K562 (cell line): Measurements from ENCODE around the gene SYT13.

Source experiments
- CEBPB ChIP-seq: fragments of 450-650 bp; IDR thresholded peaks from 2 replicates; pipeline ENCODE4 v1.6.1; 2016; ENCODE audit warnings: missing genetic modification characterization, missing compliant biosample characterization
- CHD4 ChIP-seq: fragments of 200-600 bp; sonication (generic); IDR thresholded peaks from 3 replicates; pipeline ENCODE4 v1.6.1; 2012; ENCODE audit warnings: low read depth, mild to moderate bottlenecking, mixed read lengths, low read length, inconsistent platforms; ENCODE audit not compliant: insufficient read depth, insufficient replicate concordance, poor library complexity, severe bottlenecking
- DMBX1 ChIP-seq: fragments of 250-450 bp; sonication (Bioruptor Pico); IDR thresholded peaks from 2 replicates; pipeline ENCODE4 v1.8.0; 2022; ENCODE audit warnings: inconsistent platforms, mild to moderate bottlenecking, moderate library complexity, borderline replicate concordance
- FOXM1 ChIP-seq, 2 experiments: fragments of 450-650 bp in 1 of 2; sonication (generic) in 1 of 2; formaldehyde crosslinking in 1 of 2; IDR thresholded peaks; 2 replicates each; pipeline versions ENCODE4 v1.6.1 to v1.9.0; 2017 to 2022; ENCODE audit warnings: low read depth in 2 of 2, mild to moderate bottlenecking in 2 of 2, missing genetic modification reagents in 1 of 2, moderate library complexity in 1 of 2
- MGA ChIP-seq: fragments of 450-650 bp; IDR thresholded peaks from 2 replicates; pipeline ENCODE4 v1.6.1; 2016; ENCODE audit warnings: mild to moderate bottlenecking, moderate library complexity
- NR2C2 ChIP-seq, 2 experiments: fragments of 200-800 bp in 1 of 2; sonication (Bioruptor generic) in 1 of 2; sonication (generic) in 1 of 2; formaldehyde crosslinking in 1 of 2; IDR thresholded peaks; 2 replicates each; pipeline versions ENCODE4 v1.6.1 to v1.8.0; 2016 to 2022; ENCODE audit warnings: mild to moderate bottlenecking in 1 of 2, missing compliant biosample characterization in 1 of 2, missing genetic modification characterization in 1 of 2, missing genetic modification reagents in 1 of 2
- ZNF174 ChIP-seq: fragments of 250-450 bp; sonication (Bioruptor Pico); IDR thresholded peaks from 2 replicates; pipeline ENCODE4 v1.4.0; 2020; ENCODE audit warnings: mild to moderate bottlenecking

DNA sequence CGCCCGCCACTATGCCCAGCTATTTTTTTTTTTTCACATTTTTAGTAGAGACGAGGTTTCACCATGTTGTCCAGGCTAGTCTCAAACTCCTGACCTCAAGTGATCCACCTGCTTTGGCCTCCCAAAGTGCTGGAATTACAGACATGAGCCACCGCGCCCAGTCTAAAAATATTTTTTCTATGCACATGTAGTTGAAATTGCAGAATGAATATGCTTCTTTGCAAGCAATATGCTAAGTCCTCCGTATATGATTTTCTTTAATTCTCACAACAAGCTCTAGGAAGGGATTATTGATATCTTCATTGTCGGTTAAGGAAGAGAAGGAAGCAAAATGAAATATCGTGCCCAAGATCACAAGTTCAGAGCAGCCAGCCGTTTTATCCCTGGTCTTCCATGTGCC, 30.1 kb upstream of the SYT13 start:
- TF ChIP-seq MGA (no peak), CEBPB (tag) (no peak), DMBX1 (no peak), FOXM1 (IDR thresholded peaks at IDR 0.05; ENCODE audit: low read depth) (no peak), FOXM1 (CRISPR knock-in tag; IDR thresholded peaks at IDR 0.05; ENCODE audit: low read depth) (no peak), ZNF174 (CRISPR knock-in tag) (no peak), NR2C2 (CRISPR knock-in tag; IDR thresholded peaks at IDR 0.05) (no peak), NR2C2 (tag; IDR thresholded peaks at IDR 0.05) (no peak), CHD4 (no peak)
